Esophagus squamous epithelium (tissue), 5 donors: Measurements from ENCODE around the gene OPN5. TPM values are rescaled to one million over a fixed set of nuclear protein-coding genes. Genes with fewer than 3 reads are reported as not detected.
"Not testable (repeated sequence)": the region's sequence is repeated elsewhere in the genome, so short reads cannot be mapped to it uniquely, and the experiment has no call there.

ENCODE experiments used
- DNase-seq: peaks from one replicate; lab custom pipeline; 2025; lab: John Stamatoyannopoulos, UW
- H3K27ac ChIP-seq, 4 donors: fragments of 200-600 bp; sonication (generic); one replicate each; pipeline ENCODE4 v1.5.1; 2016 to 2019; ENCODE audit warnings: mild to moderate bottlenecking in 1 of 4
- H3K27me3 ChIP-seq, 4 donors: fragments of 200-600 bp; sonication (generic); 1 replicate in 3 of 4; 2 replicates in 1 of 4; pipeline versions ENCODE4 v1.5.1 to v1.6.0; 2017 to 2021; ENCODE audit warnings: antibody characterized with exemption in 1 of 4
- H3K36me3 ChIP-seq, 3 donors: fragments of 200-600 bp; sonication (generic); one replicate each; pipeline ENCODE4 v1.5.1; 2016 to 2019
- H3K4me1 ChIP-seq, 3 donors: fragments of 200-600 bp; sonication (generic); one replicate each; pipeline ENCODE4 v1.5.1; 2017 to 2019
- H3K4me3 ChIP-seq, 4 donors: fragments of 200-600 bp; sonication (generic); 1 replicate in 3 of 4; 2 replicates in 1 of 4; pipeline ENCODE4 v1.5.1; 2016 to 2019; ENCODE audit warnings: mild to moderate bottlenecking in 2 of 4, moderate library complexity in 1 of 4
- H3K9me3 ChIP-seq, 3 donors: fragments of 200-600 bp; sonication (generic); one replicate each; pipeline ENCODE4 v1.5.1; 2016 to 2019
- CTCF ChIP-seq, 6 experiments: fragments of 450-650 bp in 4 of 6; fragments of 200-600 bp in 2 of 6; sonication (generic) in 2 of 6; IDR thresholded peaks; one replicate each; pipeline ENCODE4 v1.5.1; 2016 to 2019; ENCODE audit warnings: antibody characterized with exemption in 6 of 6, mild to moderate bottlenecking in 4 of 6, moderate library complexity in 4 of 6
- POLR2A ChIP-seq, 4 donors: fragments of 450-650 bp; IDR thresholded peaks; one replicate each; pipeline ENCODE4 v1.6.1; 2017; ENCODE audit warnings: antibody characterized with exemption in 4 of 4, mild to moderate bottlenecking in 4 of 4, moderate library complexity in 3 of 4
- WGBS, 2 donors: methylation state at CpG; one replicate each; pipeline ENCODE4 v1.1.5; 2018; 5-methylcytosine and 5-hydroxymethylcytosine counted together
- intact Hi-C: fragments of 100-400 bp; cut with DNase I; formaldehyde crosslinking; loops from one replicate; pipeline ENCODE4 v1.15.0; 2022
- total RNA-seq, 4 donors: library from RNA; depleted of rRNA; stranded (reverse); fragments of >200 nt; gene quantifications; one replicate each; pipeline ENCODE4 v1.1.0, GENCODE V29; 2016
- donor health status: DM: yes; HTN: yes; CAD: no.

OPN5 gene
- total RNA-seq, 4 donors from 2014 or later = not detected

GRCh38 chr6:47737406-47737805, 44.4 kb upstream of the OPN5 start:
- Histone ChIP-seq H3K27ac (no peak overlapping the region), H3K27me3 (no peaks in the 10 kb centered on the region), H3K4me3 (no peak overlapping the region), H3K9me3 (no peaks in the 10 kb centered on the region), H3K36me3 (no peaks in the 10 kb centered on the region), H3K4me1 (peaks cover 0 to 18% (median 0%) of the 10 kb centered on the region in 3 donors)
- no peak for TF ChIP-seq CTCF (IDR thresholded peaks at IDR 0.05)
- intact Hi-C loops = loop anchor here (5.0 kb wide), 1 partner anchor 105 kb away; no protein-coding TSS in a partner anchor
- WGBS, 2 donors = 40 to 45% methylated on average over 2 of the region's 2 CpGs
- no peak for DNase-seq

- intact Hi-C loops = no loop called here
Observed at GRCh38 chr6:47740714-47741113, 41.1 kb upstream of the OPN5 start.

GRCh38 chr6:47741807-47742206, 40.0 kb upstream of the OPN5 start:
- Histone ChIP-seq H3K27me3 (no peaks in the 10 kb centered on the region), H3K4me1 (peaks cover 0 to 21% (median 0%) of the 10 kb centered on the region in 3 donors), H3K27ac (peak overlapping the region in 3 of 4 donors; percentile 33 to 58 (median 46)), H3K4me3 (no peak overlapping the region), H3K36me3 (no peaks in the 10 kb centered on the region), H3K9me3 (no peaks in the 10 kb centered on the region)
- intact Hi-C loops = no loop called here
- no peak for TF ChIP-seq POLR2A (IDR thresholded peaks at IDR 0.05)
- TF ChIP-seq CTCF (IDR thresholded peaks at IDR 0.05) = no peak
- 23 to 44% methylated on average over 2 of the region's 2 CpGs for WGBS, 2 donors
- no peak for DNase-seq

More at GRCh38 chr6:47740714-47741113, 41.1 kb upstream of the OPN5 start:
- H3K27me3 ChIP-seq = no peaks in the 10 kb centered on the region
- no peak overlapping the region for H3K27ac ChIP-seq
- TF ChIP-seq POLR2A (IDR thresholded peaks at IDR 0.05) (no peak), CTCF (IDR thresholded peaks at IDR 0.05) (no peak)
- H3K4me1 ChIP-seq = peaks cover 0 to 21% (median 0%) of the 10 kb centered on the region in 3 donors
- no peak overlapping the region for H3K4me3 ChIP-seq
- WGBS, 2 donors = 79 to 82% methylated on average over 1 of the region's 1 CpG
- DNase-seq = no peak
- no peaks in the 10 kb centered on the region for H3K36me3 ChIP-seq
- H3K9me3 ChIP-seq = no peaks in the 10 kb centered on the region

- Histone ChIP-seq H3K4me3 (no peak overlapping the region), H3K27ac (no peak overlapping the region), H3K27me3 (no peaks in the 10 kb centered on the region), H3K36me3 (no peaks in the 10 kb centered on the region), H3K9me3 (no peaks in the 10 kb centered on the region), H3K4me1 (peaks cover 0 to 18% (median 0%) of the 10 kb centered on the region in 3 donors)
- TF ChIP-seq POLR2A (IDR thresholded peaks at IDR 0.05) = no peak
- no peak for TF ChIP-seq CTCF (IDR thresholded peaks at IDR 0.05)
- intact Hi-C loops = no loop called here
- DNase-seq = no peak
Observed at GRCh38 chr6:47743744-47744143, 38.1 kb upstream of the OPN5 start.

- DNase-seq, H3K36me3 ChIP-seq, H3K27me3 ChIP-seq, H3K9me3 ChIP-seq, intact Hi-C loops, H3K4me3 ChIP-seq, H3K27ac ChIP-seq: not testable (repeated sequence)
- H3K4me1 ChIP-seq = peaks cover 0 to 18% (median 0%) of the 10 kb centered on the region in 3 donors
- WGBS, 2 donors = 94 to 96% methylated on average over 3 of the region's 3 CpGs
Observed at GRCh38 chr6:47745269-47745668, 36.6 kb upstream of the OPN5 start.

GRCh38 chr6:47749757-47750156, 32.1 kb upstream of the OPN5 start:
- intact Hi-C loops = no loop called here
- Histone ChIP-seq H3K4me3 (no peak overlapping the region), H3K4me1 (no peaks in the 10 kb centered on the region), H3K27ac (no peak overlapping the region), H3K27me3 (no peaks in the 10 kb centered on the region), H3K9me3 (no peaks in the 10 kb centered on the region), H3K36me3 (no peaks in the 10 kb centered on the region)
- no peak for TF ChIP-seq POLR2A (IDR thresholded peaks at IDR 0.05)
- TF ChIP-seq CTCF (IDR thresholded peaks at IDR 0.05) = no peak
- DNase-seq = no peak
- 43 to 67% methylated on average over 1 of the region's 1 CpG for WGBS, 2 donors
